GM11168 (cell line): Measurements from ENCODE around the gene EPHA8.

Experiments used
- in situ Hi-C: fragments of 300-500 bp; cut with MboI; formaldehyde crosslinking; loops from one replicate; pipeline ENCODE4 v1.12.0; 2022; ENCODE audit warnings: low sequenced_read_pairs; ENCODE audit not compliant: unreplicated experiment

Gene EPHA8

GRCh38 chr1:22562584-22563583, at the start of gene EPHA8:
EPHA8 (plus strand) TSS chr1:22563489; CDS start chr1:22563636, 147 bp downstream.
- in situ Hi-C loops: no loop called here

GRCh38 chr1:22516906-22517571, 46.2 kb upstream of the EPHA8 start:
- in situ Hi-C loops: no loop called here

GRCh38 chr1:22517956-22518355, 45.3 kb upstream of the EPHA8 start:
- in situ Hi-C loops: no loop called here

- in situ Hi-C loops: no loop called here
Measured at GRCh38 chr1:22518379-22518778, 44.9 kb upstream of the EPHA8 start.

GRCh38 chr1:22520871-22521270, 42.4 kb upstream of the EPHA8 start:
- in situ Hi-C loops: no loop called here

- in situ Hi-C loops: no loop called here
Measured at GRCh38 chr1:22521692-22522091, 41.6 kb upstream of the EPHA8 start.

GRCh38 chr1:22522221-22522743, 41.0 kb upstream of the EPHA8 start:
- in situ Hi-C loops: no loop called here

GRCh38 chr1:22524481-22524880, 38.8 kb upstream of the EPHA8 start:
- in situ Hi-C loops: no loop called here

- in situ Hi-C loops: no loop called here
Measured at GRCh38 chr1:22525211-22525610, 38.1 kb upstream of the EPHA8 start.

GRCh38 chr1:22525646-22526045, 37.6 kb upstream of the EPHA8 start:
- in situ Hi-C loops: no loop called here

- in situ Hi-C loops: no loop called here
Measured at GRCh38 chr1:22526098-22526497, 37.2 kb upstream of the EPHA8 start.

GRCh38 chr1:22526677-22527076, 36.6 kb upstream of the EPHA8 start:
- in situ Hi-C loops: no loop called here

- in situ Hi-C loops: no loop called here
Measured at GRCh38 chr1:22527122-22527521, 36.2 kb upstream of the EPHA8 start.

GRCh38 chr1:22527555-22528296, 35.6 kb upstream of the EPHA8 start:
- in situ Hi-C loops: no loop called here

- in situ Hi-C loops: no loop called here
Measured at GRCh38 chr1:22528451-22528850, 34.8 kb upstream of the EPHA8 start.

- in situ Hi-C loops: no loop called here
Measured at GRCh38 chr1:22529901-22530621, 33.2 kb upstream of the EPHA8 start.

GRCh38 chr1:22530715-22531114, 32.6 kb upstream of the EPHA8 start:
- in situ Hi-C loops: no loop called here

GRCh38 chr1:22531251-22531650, 32.0 kb upstream of the EPHA8 start:
- in situ Hi-C loops: no loop called here

GRCh38 chr1:22533244-22533895, 29.9 kb upstream of the EPHA8 start:
- in situ Hi-C loops: no loop called here
